Tibial nerve (tissue), 4 donors: Measurements from ENCODE around the gene CLK2. TPM values are rescaled to one million over a fixed set of nuclear protein-coding genes. Genes with fewer than 3 reads are reported as not detected.

Source experiments
- DNase-seq, 2 donors: peaks; one replicate each; pipeline ENCODE4 v3.0.0-alpha.2; 2019; ENCODE audit warnings: low spot score in 2 of 2
- H3K27ac ChIP-seq, 4 donors: fragments of 200-600 bp; sonication (generic) in 3 of 4; one replicate each; pipeline ENCODE4 v1.5.1; 2017 to 2019; ENCODE audit warnings: mild to moderate bottlenecking in 1 of 4
- H3K27me3 ChIP-seq, 2 donors: fragments of 200-600 bp; sonication (generic) in 1 of 2; one replicate each; pipeline versions ENCODE4 v1.5.1 to v1.6.0; 2017 to 2019
- H3K36me3 ChIP-seq, 3 donors: fragments of 200-600 bp; sonication (generic); one replicate each; pipeline ENCODE4 v1.5.1; 2018 to 2019
- H3K4me1 ChIP-seq, 4 donors: fragments of 200-600 bp; sonication (generic) in 3 of 4; one replicate each; pipeline ENCODE4 v1.5.1; 2017 to 2019
- H3K4me3 ChIP-seq, 4 donors: fragments of 200-600 bp; sonication (generic) in 3 of 4; one replicate each; pipeline ENCODE4 v1.5.1; 2017 to 2019; ENCODE audit warnings: mild to moderate bottlenecking in 1 of 4, moderate library complexity in 1 of 4
- H3K9me3 ChIP-seq, 4 donors: fragments of 200-600 bp; sonication (generic) in 3 of 4; one replicate each; pipeline ENCODE4 v1.5.1; 2017 to 2019
- EP300 ChIP-seq, 2 donors: sonication (generic); formaldehyde crosslinking; IDR thresholded peaks; one replicate each; pipeline ENCODE4 v1.6.1; 2017; ENCODE audit warnings: antibody characterized with exemption in 2 of 2, mild to moderate bottlenecking in 1 of 2
- POLR2A ChIP-seq, 2 donors: fragments of 450-650 bp; IDR thresholded peaks; one replicate each; pipeline ENCODE4 v1.6.1; 2017; ENCODE audit warnings: antibody characterized with exemption in 2 of 2, mild to moderate bottlenecking in 2 of 2, moderate library complexity in 2 of 2
- WGBS, 2 donors: methylation state at CpG; one replicate each; pipeline ENCODE4 v1.1.5; 2018; 5-methylcytosine and 5-hydroxymethylcytosine counted together
- total RNA-seq, 4 donors: library from RNA; depleted of rRNA; stranded (reverse); fragments of >200 nt; gene quantifications; one replicate each; pipeline ENCODE4 v1.1.0, GENCODE V29; 2016
- TF ChIP-seq, protein P1 (sequence below), 5 experiments: fragments of 200-600 bp in 3 of 5; fragments of 450-650 bp in 2 of 5; sonication (generic) in 3 of 5; IDR thresholded peaks; one replicate each; pipeline ENCODE4 v1.5.1; 2016 to 2019; ENCODE audit warnings: antibody characterized with exemption in 5 of 5, mild to moderate bottlenecking in 3 of 5, moderate library complexity in 2 of 5

The CLK2 gene
- total RNA-seq, 4 donors from 2014 or later = 41.0 to 70.6 (median 52.3) TPM

DNA sequence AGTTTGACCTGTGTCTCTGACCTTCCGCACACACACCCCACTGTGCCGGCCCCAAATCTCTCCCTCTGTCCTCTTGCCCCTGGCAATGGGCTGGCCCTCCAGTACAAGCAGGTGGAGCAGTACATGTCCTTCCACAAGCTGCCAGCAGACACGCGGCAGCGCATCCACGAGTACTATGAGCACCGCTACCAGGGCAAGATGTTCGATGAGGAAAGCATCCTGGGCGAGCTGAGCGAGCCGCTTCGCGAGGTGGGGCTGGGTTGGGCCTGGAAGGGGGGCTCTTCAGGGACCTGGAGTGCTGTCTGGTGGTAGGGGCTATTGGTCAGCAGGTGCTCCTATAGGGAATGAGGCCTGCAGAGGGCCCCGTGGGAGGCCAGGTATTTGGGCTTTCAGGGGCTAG, 11.8 kb upstream of the CLK2 start:
- Histone ChIP-seq H3K9me3 (no peaks in the 10 kb centered on the region), H3K4me3 (no peak overlapping the region), H3K27ac (no peak overlapping the region), H3K27me3 (no peaks in the 10 kb centered on the region), H3K36me3 (peaks cover 0 to 49% (median 0%) of the 10 kb centered on the region in 3 donors), H3K4me1 (no peaks in the 10 kb centered on the region)
- DNase-seq = no peak
- TF ChIP-seq, protein P1, sequence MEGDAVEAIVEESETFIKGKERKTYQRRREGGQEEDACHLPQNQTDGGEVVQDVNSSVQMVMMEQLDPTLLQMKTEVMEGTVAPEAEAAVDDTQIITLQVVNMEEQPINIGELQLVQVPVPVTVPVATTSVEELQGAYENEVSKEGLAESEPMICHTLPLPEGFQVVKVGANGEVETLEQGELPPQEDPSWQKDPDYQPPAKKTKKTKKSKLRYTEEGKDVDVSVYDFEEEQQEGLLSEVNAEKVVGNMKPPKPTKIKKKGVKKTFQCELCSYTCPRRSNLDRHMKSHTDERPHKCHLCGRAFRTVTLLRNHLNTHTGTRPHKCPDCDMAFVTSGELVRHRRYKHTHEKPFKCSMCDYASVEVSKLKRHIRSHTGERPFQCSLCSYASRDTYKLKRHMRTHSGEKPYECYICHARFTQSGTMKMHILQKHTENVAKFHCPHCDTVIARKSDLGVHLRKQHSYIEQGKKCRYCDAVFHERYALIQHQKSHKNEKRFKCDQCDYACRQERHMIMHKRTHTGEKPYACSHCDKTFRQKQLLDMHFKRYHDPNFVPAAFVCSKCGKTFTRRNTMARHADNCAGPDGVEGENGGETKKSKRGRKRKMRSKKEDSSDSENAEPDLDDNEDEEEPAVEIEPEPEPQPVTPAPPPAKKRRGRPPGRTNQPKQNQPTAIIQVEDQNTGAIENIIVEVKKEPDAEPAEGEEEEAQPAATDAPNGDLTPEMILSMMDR (IDR thresholded peaks at IDR 0.05) = no peak
- TF ChIP-seq POLR2A (IDR thresholded peaks at IDR 0.05) (no peak), EP300 (IDR thresholded peaks at IDR 0.05) (no peak)
- WGBS, 2 donors = 89 to 95% methylated on average over 12 to 14 of the region's 14 CpGs

DNA sequence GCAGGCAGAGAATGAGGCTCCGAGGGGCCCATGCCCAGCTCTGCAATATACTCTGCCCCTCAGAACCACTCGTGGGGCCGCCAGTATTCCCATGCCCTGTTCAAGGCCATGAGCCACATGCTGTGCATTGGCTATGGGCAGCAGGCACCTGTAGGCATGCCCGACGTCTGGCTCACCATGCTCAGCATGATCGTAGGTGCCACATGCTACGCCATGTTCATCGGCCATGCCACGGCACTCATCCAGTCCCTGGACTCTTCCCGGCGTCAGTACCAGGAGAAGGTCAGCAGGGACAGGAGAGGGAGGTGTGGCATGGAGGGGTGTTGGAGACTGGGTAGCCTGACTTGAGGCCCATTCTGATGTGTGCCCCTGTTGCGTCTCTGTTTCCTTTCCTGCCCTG, 11.2 kb upstream of the CLK2 start:
- no peak for TF ChIP-seq POLR2A (IDR thresholded peaks at IDR 0.05)
- TF ChIP-seq, protein P1 (IDR thresholded peaks at IDR 0.05) = no peak
- TF ChIP-seq EP300 (IDR thresholded peaks at IDR 0.05) = no peak
- 88 to 89% methylated on average over 12 of the region's 12 CpGs for WGBS, 2 donors

DNA sequence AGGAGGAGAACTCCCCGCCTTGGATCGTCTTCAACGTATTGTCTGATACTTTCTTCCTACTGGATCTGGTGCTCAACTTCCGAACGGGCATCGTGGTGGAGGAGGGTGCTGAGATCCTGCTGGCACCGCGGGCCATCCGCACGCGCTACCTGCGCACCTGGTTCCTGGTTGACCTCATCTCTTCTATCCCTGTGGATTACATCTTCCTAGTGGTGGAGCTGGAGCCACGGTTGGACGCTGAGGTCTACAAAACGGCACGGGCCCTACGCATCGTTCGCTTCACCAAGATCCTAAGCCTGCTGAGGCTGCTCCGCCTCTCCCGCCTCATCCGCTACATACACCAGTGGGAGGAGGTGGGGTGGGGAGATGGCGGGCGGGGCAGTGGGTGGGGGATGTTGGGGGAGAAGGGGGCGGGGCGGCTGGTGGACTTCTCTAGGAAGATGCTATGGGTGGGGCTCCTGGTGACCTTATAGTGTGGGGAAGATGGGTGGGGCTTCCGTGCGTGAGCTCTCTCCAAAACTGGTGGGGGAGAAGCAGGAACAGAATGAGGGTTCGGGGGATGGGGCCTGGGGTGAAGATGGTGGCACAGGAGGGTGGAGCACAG, 9.3 kb upstream of the CLK2 start:
- WGBS, 2 donors = 91 to 93% methylated on average over 29 of the region's 29 CpGs
- no peak overlapping the region for H3K27ac ChIP-seq
- TF ChIP-seq, protein P1 (IDR thresholded peaks at IDR 0.05) = no peak
- TF ChIP-seq POLR2A (IDR thresholded peaks at IDR 0.05) (no peak), EP300 (IDR thresholded peaks at IDR 0.05) (no peak)

More for the DNA sequence above, 11.2 kb upstream of the CLK2 start:
- Histone ChIP-seq H3K27ac (no peak overlapping the region), H3K27me3 (no peaks in the 10 kb centered on the region), H3K4me1 (no peaks in the 10 kb centered on the region), H3K36me3 (peaks cover 0 to 47% (median 0%) of the 10 kb centered on the region in 3 donors), H3K9me3 (no peaks in the 10 kb centered on the region), H3K4me3 (no peak overlapping the region)
- DNase-seq = no peak

DNA sequence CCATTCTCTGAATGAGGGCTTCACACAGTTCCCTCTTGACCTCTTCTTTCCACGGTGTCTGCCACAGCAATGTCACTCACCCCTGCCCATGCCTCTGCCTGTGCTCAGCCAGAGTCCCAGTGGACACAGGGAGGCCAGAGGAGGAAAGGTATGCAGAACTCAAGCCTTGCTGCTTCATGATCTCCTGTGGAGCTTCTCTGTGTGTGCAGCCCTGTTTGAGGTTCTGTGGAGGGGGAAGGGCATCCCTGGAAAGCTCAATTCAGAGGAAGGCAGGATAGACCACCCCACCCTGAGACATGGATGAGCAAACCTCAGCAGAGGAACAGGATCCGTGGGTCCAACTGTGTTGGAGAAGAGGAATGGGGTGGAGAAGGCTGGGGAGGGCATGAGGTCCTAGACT, 6.0 kb upstream of the CLK2 start:
- H3K36me3 ChIP-seq = peaks cover 0 to 16% (median 0%) of the 10 kb centered on the region in 3 donors
- no peak for DNase-seq
- 63 to 70% methylated on average over 2 of the region's 2 CpGs for WGBS, 2 donors
- TF ChIP-seq EP300 (IDR thresholded peaks at IDR 0.05) = no peak
- TF ChIP-seq, protein P1 (IDR thresholded peaks at IDR 0.05) = no peak
- no peak for TF ChIP-seq POLR2A (IDR thresholded peaks at IDR 0.05)
- no peak overlapping the region for H3K27ac ChIP-seq
- no peaks in the 10 kb centered on the region for H3K9me3 ChIP-seq
- H3K4me3 ChIP-seq = no peak overlapping the region
- no peaks in the 10 kb centered on the region for H3K27me3 ChIP-seq
- H3K4me1 ChIP-seq = peaks cover 0 to 27% (median 14%) of the 10 kb centered on the region in 4 donors

More for the DNA sequence above, 9.3 kb upstream of the CLK2 start:
- peaks cover 0 to 33% (median 0%) of the 10 kb centered on the region in 3 donors for H3K36me3 ChIP-seq
- no peak overlapping the region for H3K4me3 ChIP-seq
- H3K27me3 ChIP-seq = no peaks in the 10 kb centered on the region
- no peaks in the 10 kb centered on the region for H3K9me3 ChIP-seq
- DNase-seq = no peak
- peaks cover 0 to 14% (median 8%) of the 10 kb centered on the region in 4 donors for H3K4me1 ChIP-seq

DNA sequence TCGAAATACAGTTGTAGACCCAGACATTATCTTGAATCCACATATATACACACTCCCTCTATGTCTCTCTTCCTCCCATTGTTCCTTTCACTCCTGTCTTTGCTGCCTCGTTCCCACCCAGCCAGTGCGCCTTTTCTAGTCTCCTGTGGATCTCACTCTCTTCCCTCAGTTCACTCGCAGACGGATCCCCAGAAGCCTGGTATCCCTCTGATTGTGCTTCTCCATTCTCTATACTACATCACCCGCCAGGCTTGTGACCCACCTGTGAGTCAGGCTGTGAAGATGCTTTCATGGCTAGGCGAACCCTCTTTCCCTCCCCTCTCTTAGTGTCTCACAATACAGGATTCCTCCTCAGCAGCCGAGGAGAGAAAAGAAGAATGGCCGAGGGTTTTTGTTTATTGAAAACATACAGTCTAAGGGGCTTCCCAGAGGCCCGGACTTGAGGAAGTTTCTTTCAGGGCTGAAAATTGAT, 5.4 kb upstream of the CLK2 start:
- no peak for DNase-seq
- Histone ChIP-seq H3K36me3 (peaks cover 0 to 11% (median 0%) of the 10 kb centered on the region in 3 donors), H3K27ac (no peak overlapping the region), H3K27me3 (no peaks in the 10 kb centered on the region), H3K4me1 (peaks cover 0 to 31% (median 16%) of the 10 kb centered on the region in 4 donors), H3K9me3 (no peaks in the 10 kb centered on the region), H3K4me3 (no peak overlapping the region)
- TF ChIP-seq POLR2A (IDR thresholded peaks at IDR 0.05) = no peak
- TF ChIP-seq, protein P1 (IDR thresholded peaks at IDR 0.05) = no peak
- TF ChIP-seq EP300 (IDR thresholded peaks at IDR 0.05) = no peak
- WGBS, 2 donors = 54 to 59% methylated on average over 10 of the region's 10 CpGs
